HepG2 (cell line): ENCODE results near the gene NT5DC4. TPM values are rescaled to one million over a fixed set of nuclear protein-coding genes. Genes with fewer than 3 reads are reported as not detected.
A peak's percentile ranks its signal among the peaks of the same experiment; 100 is the strongest.

Source experiments
- CBX5 ChIP-seq: sonication (generic); formaldehyde crosslinking; IDR thresholded peaks from 2 replicates; pipeline ENCODE4 v1.4.0; 2020; ENCODE audit warnings: missing genetic modification reagents, borderline replicate concordance
- CHCHD3 ChIP-seq: sonication (generic); formaldehyde crosslinking; IDR thresholded peaks from 2 replicates; pipeline ENCODE4 v1.8.0; 2022; ENCODE audit warnings: mild to moderate bottlenecking, missing genetic modification reagents, moderate library complexity
- DMAP1 ChIP-seq: IDR thresholded peaks from 2 replicates; pipeline ENCODE4 v1.6.1; 2016
- FOXA3 ChIP-seq: IDR thresholded peaks from 2 replicates; pipeline ENCODE4 v1.6.1; 2016; ENCODE audit warnings: missing genetic modification reagents, missing compliant biosample characterization
- MBNL3 ChIP-seq: fragments of 250-450 bp; sonication (Bioruptor Pico); conservative IDR thresholded peaks from 2 replicates; pipeline ENCODE4 v1.8.0; 2022; ENCODE audit warnings: mild to moderate bottlenecking, inconsistent platforms
- MYNN ChIP-seq: sonication (generic); formaldehyde crosslinking; IDR thresholded peaks from 2 replicates; pipeline ENCODE4 v1.4.0; 2020; ENCODE audit warnings: mild to moderate bottlenecking, low read depth, missing genetic modification reagents
- SMAD1 ChIP-seq: sonication (generic); formaldehyde crosslinking; IDR thresholded peaks from 2 replicates; pipeline ENCODE4 v1.4.0; 2020; ENCODE audit warnings: missing genetic modification reagents, low read depth, mild to moderate bottlenecking, borderline replicate concordance
- TARDBP ChIP-seq: sonication (generic); formaldehyde crosslinking; IDR thresholded peaks from 2 replicates; pipeline ENCODE4 v1.8.0; 2022; ENCODE audit warnings: mild to moderate bottlenecking, missing genetic modification reagents
- XBP1 ChIP-seq: sonication (generic); formaldehyde crosslinking; IDR thresholded peaks from 2 replicates; pipeline ENCODE4 v1.5.0; 2020; ENCODE audit warnings: missing genetic modification reagents
- XRCC5 ChIP-seq: fragments of 200-400 bp; formaldehyde crosslinking; optimal IDR thresholded peaks from 2 replicates; pipeline ENCODE3; 2017; ENCODE audit warnings: mild to moderate bottlenecking, low read length
- ZBTB20 ChIP-seq: sonication (generic); formaldehyde crosslinking; IDR thresholded peaks from 2 replicates; pipeline ENCODE4 v1.8.1; 2023; ENCODE audit warnings: missing genetic modification reagents, low read depth, mild to moderate bottlenecking, borderline replicate concordance
- ZNF101 ChIP-seq: sonication (generic); formaldehyde crosslinking; IDR thresholded peaks from 2 replicates; pipeline ENCODE4 v1.4.0; 2020; ENCODE audit warnings: mild to moderate bottlenecking, low read depth, missing genetic modification reagents, borderline replicate concordance
- ZNF230 ChIP-seq: sonication (generic); formaldehyde crosslinking; IDR thresholded peaks from 2 replicates; pipeline ENCODE4 v1.4.0; 2020; ENCODE audit warnings: mild to moderate bottlenecking, missing genetic modification reagents
- ZNF468 ChIP-seq: sonication (generic); formaldehyde crosslinking; IDR thresholded peaks from 2 replicates; pipeline ENCODE4 v1.8.0; 2022; ENCODE audit warnings: mild to moderate bottlenecking, moderate library complexity, missing genetic modification reagents
- ZSCAN31 ChIP-seq: sonication (generic); formaldehyde crosslinking; IDR thresholded peaks from 2 replicates; pipeline ENCODE4 v1.5.0; 2020; ENCODE audit warnings: low read depth, mild to moderate bottlenecking, missing genetic modification reagents
- polyA plus RNA-seq, 8 experiments: library from polyadenylated mRNA; depleted of rRNA in 3 of 8; stranded (reverse) in 7 of 8; unstranded in 1 of 8; fragments of >200 nt; fragmentation: Illumina TruSeq in 4 of 8; extraction: Trizol in 4 of 8; gene quantifications; 2 replicates each; pipeline versions ENCODE4 v1.2.1 to v1.2.3, GENCODE V29; 2011 to 2016; ENCODE audit warnings: low read depth in 4 of 8, missing spikeins in 1 of 8, mixed read lengths in 1 of 8; ENCODE audit not compliant: insufficient read depth in 1 of 8
- total RNA-seq, 5 experiments: library from RNA; depleted of rRNA; stranded (reverse); fragments of >200 nt; fragmentation: Illumina TruSeq; extraction: Trizol; gene quantifications; 2 replicates each; pipeline ENCODE4 v1.2.3, GENCODE V29; 2016; ENCODE audit warnings: low read depth in 1 of 5
- TF ChIP-seq, protein P1 (sequence below): sonication (generic); formaldehyde crosslinking; IDR thresholded peaks from 2 replicates; pipeline ENCODE4 v1.4.0; 2020; ENCODE audit warnings: mild to moderate bottlenecking, missing genetic modification reagents
- TF ChIP-seq, protein P2 (sequence below): IDR thresholded peaks from 2 replicates; pipeline ENCODE4 v1.6.1; 2012; ENCODE audit warnings: inconsistent platforms
- TF ChIP-seq, protein P3 (sequence below): sonication (generic); formaldehyde crosslinking; IDR thresholded peaks from 2 replicates; pipeline ENCODE4 v1.5.0; 2020; ENCODE audit warnings: mild to moderate bottlenecking, low read depth, missing genetic modification reagents, borderline replicate concordance
- TF ChIP-seq, protein P4 (sequence below): sonication (generic); formaldehyde crosslinking; IDR thresholded peaks from 2 replicates; pipeline ENCODE4 v1.9.0; 2021; ENCODE audit warnings: mild to moderate bottlenecking, missing genetic modification reagents

NT5DC4 gene
- total and polyA plus RNA-seq, 2 of the 13 experiments (the other 11 are each of a cell fraction or from before 2014, with no cell fraction given): 0.04 to 4.2 TPM

DNA sequence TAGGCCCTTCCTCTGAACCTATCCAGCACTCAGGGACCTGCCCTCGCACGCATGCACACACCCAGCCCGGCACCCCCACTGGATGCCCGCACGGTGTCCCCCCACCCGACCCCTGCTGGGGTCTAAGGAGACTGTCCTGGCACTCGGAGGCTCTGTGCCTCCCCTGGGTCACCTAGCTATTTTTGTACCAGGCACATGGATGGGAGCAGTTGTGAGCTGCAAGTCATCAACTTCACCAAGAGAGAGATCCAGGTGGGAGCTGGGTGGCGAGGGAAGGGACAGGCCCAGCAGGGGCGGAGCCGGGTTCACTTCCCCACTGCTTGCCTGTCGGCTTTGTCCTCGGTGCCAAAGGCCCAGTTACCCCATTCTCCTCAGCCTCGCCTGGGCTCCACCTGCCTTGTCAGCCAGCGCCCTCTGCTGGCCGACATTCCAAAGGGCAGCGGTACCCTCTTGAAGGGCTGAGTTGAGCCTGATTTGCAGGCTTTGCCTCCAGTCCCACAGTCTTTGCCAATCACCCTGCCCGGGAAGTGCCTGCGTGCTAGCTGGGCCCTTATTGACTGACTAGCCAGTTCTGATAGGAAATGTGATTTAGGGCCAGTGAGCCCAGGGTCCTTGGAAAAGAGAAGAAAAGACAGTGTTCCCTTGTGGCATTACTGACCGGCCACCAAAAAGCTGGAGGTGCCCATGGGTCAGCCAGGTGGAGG, 5.8 kb downstream of the NT5DC4 start (continued):
- TF ChIP-seq ZSCAN31 (peak; percentile 48; the same call in 1 of the 2 replicates), DMAP1 (CRISPR knock-in tag) (no peak), CHCHD3 (CRISPR knock-in tag) (no peak), MBNL3 (no peak), MYNN (CRISPR knock-in tag) (peak; percentile 87), SMAD1 (CRISPR knock-in tag) (0 out of 2 replicates have a peak, but pooled peaks have one; percentile 33), TARDBP (CRISPR knock-in tag) (peak; percentile 70; the same call in 1 of the 2 replicates), ZBTB20 (0 out of 2 replicates have a peak, but pooled peaks have one; percentile 49), ZNF468 (no peak), ZNF101 (CRISPR knock-in tag) (no peak), FOXA3 (CRISPR knock-in tag) (peak; percentile 60), XRCC5 (peak; percentile 96), XBP1 (CRISPR knock-in tag) (no peak), CBX5 (CRISPR knock-in tag) (peak; percentile 84; the same call in 1 of the 2 replicates), ZNF230 (CRISPR knock-in tag) (no peak)
- TF ChIP-seq, protein P1, sequence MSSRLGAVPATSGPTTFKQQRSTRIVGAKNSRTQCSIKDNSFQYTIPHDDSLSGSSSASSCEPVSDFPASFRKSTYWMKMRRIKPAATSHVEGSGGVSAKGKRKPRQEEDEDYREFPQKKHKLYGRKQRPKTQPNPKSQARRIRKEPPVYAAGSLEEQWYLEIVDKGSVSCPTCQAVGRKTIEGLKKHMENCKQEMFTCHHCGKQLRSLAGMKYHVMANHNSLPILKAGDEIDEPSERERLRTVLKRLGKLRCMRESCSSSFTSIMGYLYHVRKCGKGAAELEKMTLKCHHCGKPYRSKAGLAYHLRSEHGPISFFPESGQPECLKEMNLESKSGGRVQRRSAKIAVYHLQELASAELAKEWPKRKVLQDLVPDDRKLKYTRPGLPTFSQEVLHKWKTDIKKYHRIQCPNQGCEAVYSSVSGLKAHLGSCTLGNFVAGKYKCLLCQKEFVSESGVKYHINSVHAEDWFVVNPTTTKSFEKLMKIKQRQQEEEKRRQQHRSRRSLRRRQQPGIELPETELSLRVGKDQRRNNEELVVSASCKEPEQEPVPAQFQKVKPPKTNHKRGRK (CRISPR knock-in tag): no peak
- TF ChIP-seq, protein P2, sequence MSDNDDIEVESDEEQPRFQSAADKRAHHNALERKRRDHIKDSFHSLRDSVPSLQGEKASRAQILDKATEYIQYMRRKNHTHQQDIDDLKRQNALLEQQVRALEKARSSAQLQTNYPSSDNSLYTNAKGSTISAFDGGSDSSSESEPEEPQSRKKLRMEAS: peak; percentile 81
- TF ChIP-seq, protein P3, sequence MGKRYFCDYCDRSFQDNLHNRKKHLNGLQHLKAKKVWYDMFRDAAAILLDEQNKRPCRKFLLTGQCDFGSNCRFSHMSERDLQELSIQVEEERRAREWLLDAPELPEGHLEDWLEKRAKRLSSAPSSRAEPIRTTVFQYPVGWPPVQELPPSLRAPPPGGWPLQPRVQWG (CRISPR knock-in tag): no peak
- TF ChIP-seq, protein P4, sequence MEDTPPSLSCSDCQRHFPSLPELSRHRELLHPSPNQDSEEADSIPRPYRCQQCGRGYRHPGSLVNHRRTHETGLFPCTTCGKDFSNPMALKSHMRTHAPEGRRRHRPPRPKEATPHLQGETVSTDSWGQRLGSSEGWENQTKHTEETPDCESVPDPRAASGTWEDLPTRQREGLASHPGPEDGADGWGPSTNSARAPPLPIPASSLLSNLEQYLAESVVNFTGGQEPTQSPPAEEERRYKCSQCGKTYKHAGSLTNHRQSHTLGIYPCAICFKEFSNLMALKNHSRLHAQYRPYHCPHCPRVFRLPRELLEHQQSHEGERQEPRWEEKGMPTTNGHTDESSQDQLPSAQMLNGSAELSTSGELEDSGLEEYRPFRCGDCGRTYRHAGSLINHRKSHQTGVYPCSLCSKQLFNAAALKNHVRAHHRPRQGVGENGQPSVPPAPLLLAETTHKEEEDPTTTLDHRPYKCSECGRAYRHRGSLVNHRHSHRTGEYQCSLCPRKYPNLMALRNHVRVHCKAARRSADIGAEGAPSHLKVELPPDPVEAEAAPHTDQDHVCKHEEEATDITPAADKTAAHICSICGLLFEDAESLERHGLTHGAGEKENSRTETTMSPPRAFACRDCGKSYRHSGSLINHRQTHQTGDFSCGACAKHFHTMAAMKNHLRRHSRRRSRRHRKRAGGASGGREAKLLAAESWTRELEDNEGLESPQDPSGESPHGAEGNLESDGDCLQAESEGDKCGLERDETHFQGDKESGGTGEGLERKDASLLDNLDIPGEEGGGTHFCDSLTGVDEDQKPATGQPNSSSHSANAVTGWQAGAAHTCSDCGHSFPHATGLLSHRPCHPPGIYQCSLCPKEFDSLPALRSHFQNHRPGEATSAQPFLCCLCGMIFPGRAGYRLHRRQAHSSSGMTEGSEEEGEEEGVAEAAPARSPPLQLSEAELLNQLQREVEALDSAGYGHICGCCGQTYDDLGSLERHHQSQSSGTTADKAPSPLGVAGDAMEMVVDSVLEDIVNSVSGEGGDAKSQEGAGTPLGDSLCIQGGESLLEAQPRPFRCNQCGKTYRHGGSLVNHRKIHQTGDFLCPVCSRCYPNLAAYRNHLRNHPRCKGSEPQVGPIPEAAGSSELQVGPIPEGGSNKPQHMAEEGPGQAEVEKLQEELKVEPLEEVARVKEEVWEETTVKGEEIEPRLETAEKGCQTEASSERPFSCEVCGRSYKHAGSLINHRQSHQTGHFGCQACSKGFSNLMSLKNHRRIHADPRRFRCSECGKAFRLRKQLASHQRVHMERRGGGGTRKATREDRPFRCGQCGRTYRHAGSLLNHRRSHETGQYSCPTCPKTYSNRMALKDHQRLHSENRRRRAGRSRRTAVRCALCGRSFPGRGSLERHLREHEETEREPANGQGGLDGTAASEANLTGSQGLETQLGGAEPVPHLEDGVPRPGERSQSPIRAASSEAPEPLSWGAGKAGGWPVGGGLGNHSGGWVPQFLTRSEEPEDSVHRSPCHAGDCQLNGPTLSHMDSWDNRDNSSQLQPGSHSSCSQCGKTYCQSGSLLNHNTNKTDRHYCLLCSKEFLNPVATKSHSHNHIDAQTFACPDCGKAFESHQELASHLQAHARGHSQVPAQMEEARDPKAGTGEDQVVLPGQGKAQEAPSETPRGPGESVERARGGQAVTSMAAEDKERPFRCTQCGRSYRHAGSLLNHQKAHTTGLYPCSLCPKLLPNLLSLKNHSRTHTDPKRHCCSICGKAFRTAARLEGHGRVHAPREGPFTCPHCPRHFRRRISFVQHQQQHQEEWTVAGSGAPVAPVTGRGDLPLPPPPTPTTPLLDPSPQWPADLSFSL (CRISPR knock-in tag): peak; percentile 49; the same call in 1 of the 2 replicates
